Measurements from ENCODE around the gene PPP1R7.

The PPP1R7 gene

GRCh38 chr2:241111440-241111805 is 38.8 kb upstream of the PPP1R7 start:
- no peaks in the 10 kb centered on the region for H3K4me1 ChIP-seq (ENCODE audit: insufficient read depth, low read length)
- DNase-seq, result no peak
- no peak for TF ChIP-seq CTCF (IDR thresholded peaks at IDR 0.05; ENCODE audit: borderline replicate concordance, extremely low read depth, low read length, poor library complexity, severe bottlenecking)
- no peak for TF ChIP-seq EZH2 (IDR thresholded peaks at IDR 0.05; ENCODE audit: borderline replicate concordance, low read depth, low read length, severe bottlenecking)

GRCh38 chr2:241112046-241112445 is 38.2 kb upstream of the PPP1R7 start:
- Histone ChIP-seq H3K4me3 (ENCODE audit: low read depth in 1 of 2, low read length in 2 of 2) (no peak overlapping the region), H4K20me1 (ENCODE audit: insufficient read depth, low read length) (peaks cover 9% of the 10 kb centered on the region; the same call in 1 of the 2 replicates), H3K36me3 (ENCODE audit: insufficient read depth, low read length) (peaks cover 68% of the 10 kb centered on the region), H3K4me1 (ENCODE audit: insufficient read depth, low read length) (no peaks in the 10 kb centered on the region), H3K9me3 (ENCODE audit: insufficient read depth, low read length, severe bottlenecking) (no peaks in the 10 kb centered on the region), H3K9ac (ENCODE audit: low read depth, low read length) (no peak overlapping the region), H2AFZ (ENCODE audit: low read depth, low read length) (no peak overlapping the region), H3K27me3 (ENCODE audit: insufficient read depth, low read length, poor library complexity) (no peaks in the 10 kb centered on the region), H3K4me2 (ENCODE audit: insufficient read depth, low read length) (no peak overlapping the region), H3K79me2 (ENCODE audit: insufficient read depth, low read length) (no peaks in the 10 kb centered on the region), H3K27ac (ENCODE audit: low read length) (no peak overlapping the region)
- no peak for TF ChIP-seq EZH2 (IDR thresholded peaks at IDR 0.05; ENCODE audit: borderline replicate concordance, low read depth, low read length, severe bottlenecking)
- TF ChIP-seq CTCF (IDR thresholded peaks at IDR 0.05; ENCODE audit: borderline replicate concordance, extremely low read depth, low read length, poor library complexity, severe bottlenecking), result no peak
- no peak for ATAC-seq (ENCODE audit: insufficient read depth, low read depth)
- DNase-seq, result no peak

More at GRCh38 chr2:241111440-241111805, 38.8 kb upstream of the PPP1R7 start:
- Histone ChIP-seq H3K9me3 (ENCODE audit: insufficient read depth, low read length, severe bottlenecking) (no peaks in the 10 kb centered on the region), H4K20me1 (ENCODE audit: insufficient read depth, low read length) (peaks cover 9% of the 10 kb centered on the region; the same call in 1 of the 2 replicates), H2AFZ (ENCODE audit: low read depth, low read length) (no peak overlapping the region), H3K4me2 (ENCODE audit: insufficient read depth, low read length) (no peak overlapping the region), H3K27ac (ENCODE audit: low read length) (no peak overlapping the region), H3K36me3 (ENCODE audit: insufficient read depth, low read length) (peaks cover 68% of the 10 kb centered on the region), H3K27me3 (ENCODE audit: insufficient read depth, low read length, poor library complexity) (no peaks in the 10 kb centered on the region), H3K79me2 (ENCODE audit: insufficient read depth, low read length) (no peaks in the 10 kb centered on the region), H3K9ac (ENCODE audit: low read depth, low read length) (no peak overlapping the region), H3K4me3 (ENCODE audit: low read depth in 1 of 2, low read length in 2 of 2) (no peak overlapping the region)
- no peak for ATAC-seq (ENCODE audit: insufficient read depth, low read depth)

- no peak overlapping the region for H3K4me2 ChIP-seq (ENCODE audit: insufficient read depth, low read length)
- H2AFZ ChIP-seq (ENCODE audit: low read depth, low read length), result no peak overlapping the region
- DNase-seq (no peak), ATAC-seq (ENCODE audit: insufficient read depth, low read depth) (no peak)
- TF ChIP-seq EZH2 (IDR thresholded peaks at IDR 0.05; ENCODE audit: borderline replicate concordance, low read depth, low read length, severe bottlenecking) (no peak), CTCF (IDR thresholded peaks at IDR 0.05; ENCODE audit: borderline replicate concordance, extremely low read depth, low read length, poor library complexity, severe bottlenecking) (no peak)
- no peaks in the 10 kb centered on the region for H3K79me2 ChIP-seq (ENCODE audit: insufficient read depth, low read length)
- H3K4me3 ChIP-seq (ENCODE audit: low read depth in 1 of 2, low read length in 2 of 2), result no peak overlapping the region
- no peaks in the 10 kb centered on the region for H3K9me3 ChIP-seq (ENCODE audit: insufficient read depth, low read length, severe bottlenecking)
- peaks cover 66% of the 10 kb centered on the region for H3K36me3 ChIP-seq (ENCODE audit: insufficient read depth, low read length)
- peaks cover 9% of the 10 kb centered on the region; the same call in 1 of the 2 replicates for H4K20me1 ChIP-seq (ENCODE audit: insufficient read depth, low read length)
- H3K4me1 ChIP-seq (ENCODE audit: insufficient read depth, low read length), result no peaks in the 10 kb centered on the region
- no peak overlapping the region for H3K27ac ChIP-seq (ENCODE audit: low read length)
- H3K27me3 ChIP-seq (ENCODE audit: insufficient read depth, low read length, poor library complexity), result no peaks in the 10 kb centered on the region
- no peak overlapping the region for H3K9ac ChIP-seq (ENCODE audit: low read depth, low read length)
Observed at GRCh38 chr2:241112592-241112991, 37.7 kb upstream of the PPP1R7 start.

- no peak overlapping the region for H3K4me2 ChIP-seq (ENCODE audit: insufficient read depth, low read length)
- H2AFZ ChIP-seq (ENCODE audit: low read depth, low read length), result no peak overlapping the region
- TF ChIP-seq CTCF (IDR thresholded peaks at IDR 0.05; ENCODE audit: borderline replicate concordance, extremely low read depth, low read length, poor library complexity, severe bottlenecking) (no peak), EZH2 (IDR thresholded peaks at IDR 0.05; ENCODE audit: borderline replicate concordance, low read depth, low read length, severe bottlenecking) (no peak)
- no peaks in the 10 kb centered on the region for H3K27me3 ChIP-seq (ENCODE audit: insufficient read depth, low read length, poor library complexity)
- H3K9me3 ChIP-seq (ENCODE audit: insufficient read depth, low read length, severe bottlenecking), result no peaks in the 10 kb centered on the region
- DNase-seq, result no peak
- peaks cover 9% of the 10 kb centered on the region; the same call in 1 of the 2 replicates for H4K20me1 ChIP-seq (ENCODE audit: insufficient read depth, low read length)
- no peak overlapping the region for H3K27ac ChIP-seq (ENCODE audit: low read length)
- peaks cover 55% of the 10 kb centered on the region for H3K36me3 ChIP-seq (ENCODE audit: insufficient read depth, low read length)
- H3K9ac ChIP-seq (ENCODE audit: low read depth, low read length), result no peak overlapping the region
- no peak for ATAC-seq (ENCODE audit: insufficient read depth, low read depth)
- H3K4me1 ChIP-seq (ENCODE audit: insufficient read depth, low read length), result no peaks in the 10 kb centered on the region
- H3K4me3 ChIP-seq (ENCODE audit: low read depth in 1 of 2, low read length in 2 of 2), result no peak overlapping the region
- H3K79me2 ChIP-seq (ENCODE audit: insufficient read depth, low read length), result no peaks in the 10 kb centered on the region
Observed at GRCh38 chr2:241114836-241115235, 35.4 kb upstream of the PPP1R7 start.

Data from DND-41 (cell line).